ENCODE results near the gene PACSIN2. TPM values are rescaled to one million over a fixed set of nuclear protein-coding genes. Genes with fewer than 3 reads are reported as not detected.
A peak's percentile ranks its signal among the peaks of the same experiment; 100 is the strongest.
"Not testable (repeated sequence)": the region's sequence is repeated elsewhere in the genome, so short reads cannot be mapped to it uniquely, and the experiment has no call there.

Gene PACSIN2
- total RNA-seq, 1 donor from 2014 or later = 24.5 TPM

- FAIRE-seq (no peak), DNase-seq (ENCODE audit: low spot score in 2 of 2) (no peak)
Measured at GRCh38 chr22:42950281-42950680, 64.7 kb downstream of the PACSIN2 start.

GRCh38 chr22:42949159-42949558, 65.8 kb downstream of the PACSIN2 start:
- FAIRE-seq = no peak

GRCh38 chr22:42948294-42948693, 66.7 kb downstream of the PACSIN2 start:
- FAIRE-seq = no peak

More at GRCh38 chr22:42949159-42949558, 65.8 kb downstream of the PACSIN2 start:
- no peak for DNase-seq (ENCODE audit: low spot score in 2 of 2)

GRCh38 chr22:42947211-42947990, 67.5 kb downstream of the PACSIN2 start:
- DNase-seq (ENCODE audit: low spot score in 2 of 2) (no peak), FAIRE-seq (no peak)

More at GRCh38 chr22:42948294-42948693, 66.7 kb downstream of the PACSIN2 start:
- DNase-seq (ENCODE audit: low spot score in 2 of 2) = no peak

GRCh38 chr22:42946546-42947198, 68.3 kb downstream of the PACSIN2 start:
- FAIRE-seq (no peak), DNase-seq (ENCODE audit: low spot score in 2 of 2) (no peak)

GRCh38 chr22:42945736-42946135, 69.2 kb downstream of the PACSIN2 start:
- DNase-seq (ENCODE audit: low spot score in 2 of 2) (no peak), FAIRE-seq (no peak)

GRCh38 chr22:42945027-42945426, 69.9 kb downstream of the PACSIN2 start:
- no peak for FAIRE-seq

GRCh38 chr22:42944409-42944808, 70.5 kb downstream of the PACSIN2 start:
- DNase-seq (ENCODE audit: low spot score in 2 of 2) (no peak), FAIRE-seq (no peak)

More at GRCh38 chr22:42945027-42945426, 69.9 kb downstream of the PACSIN2 start:
- DNase-seq (ENCODE audit: low spot score in 2 of 2) = no peak

GRCh38 chr22:42943981-42944380, 71.0 kb downstream of the PACSIN2 start:
- FAIRE-seq = no peak
- DNase-seq (ENCODE audit: low spot score in 2 of 2) = no peak

- DNase-seq (ENCODE audit: low spot score in 2 of 2) = no peak
- no peak for FAIRE-seq
Measured at GRCh38 chr22:42942351-42942750, 72.6 kb downstream of the PACSIN2 start.

GRCh38 chr22:42939941-42940653, 74.9 kb downstream of the PACSIN2 start:
- no peak for FAIRE-seq

GRCh38 chr22:42939451-42939881, 75.5 kb downstream of the PACSIN2 start:
- DNase-seq (ENCODE audit: low spot score in 2 of 2) (no peak), FAIRE-seq (no peak)

More at GRCh38 chr22:42939941-42940653, 74.9 kb downstream of the PACSIN2 start:
- DNase-seq (ENCODE audit: low spot score in 2 of 2) = no peak

- FAIRE-seq (no peak), DNase-seq (ENCODE audit: low spot score in 2 of 2) (no peak)
Measured at GRCh38 chr22:42938976-42939375, 76.0 kb downstream of the PACSIN2 start.

- FAIRE-seq = no peak
- no peak for DNase-seq (ENCODE audit: low spot score in 2 of 2)
Measured at GRCh38 chr22:42938449-42938848, 76.5 kb downstream of the PACSIN2 start.

- DNase-seq (ENCODE audit: low spot score in 2 of 2) = no peak
- no peak for FAIRE-seq
Measured at GRCh38 chr22:42937164-42937843, 77.6 kb downstream of the PACSIN2 start.

- not testable (repeated sequence) for FAIRE-seq
Measured at GRCh38 chr22:42936680-42937079, 78.3 kb downstream of the PACSIN2 start.

GRCh38 chr22:42934338-42934737, 80.6 kb downstream of the PACSIN2 start:
- FAIRE-seq (no peak), DNase-seq (ENCODE audit: low spot score in 2 of 2) (no peak)

More at GRCh38 chr22:42936680-42937079, 78.3 kb downstream of the PACSIN2 start:
- not testable (repeated sequence) for DNase-seq (ENCODE audit: low spot score in 2 of 2)

GRCh38 chr22:42933485-42934091, 81.4 kb downstream of the PACSIN2 start:
- DNase-seq (ENCODE audit: low spot score in 2 of 2) = peak in 1 of 2 donors; percentile 74
- no peak for FAIRE-seq

GRCh38 chr22:42932857-42933484, 82.0 kb downstream of the PACSIN2 start:
- FAIRE-seq (no peak), DNase-seq (ENCODE audit: low spot score in 2 of 2) (no peak)

GRCh38 chr22:42932197-42932519, 82.8 kb downstream of the PACSIN2 start:
- DNase-seq (ENCODE audit: low spot score in 2 of 2) (no peak), FAIRE-seq (no peak)

Measured in frontal cortex (tissue), 4 donors.